Esophagus muscularis mucosa (tissue), 4 donors: Measurements from ENCODE around the gene HSPB3. TPM values are rescaled to one million over a fixed set of nuclear protein-coding genes. Genes with fewer than 3 reads are reported as not detected.

Source experiments
- DNase-seq: peaks from one replicate; pipeline ENCODE4 v3.0.0-alpha.2; 2017; ENCODE audit errors: extremely low spot score
- H3K27ac ChIP-seq, 4 donors: fragments of 200-600 bp; sonication (generic); replicated peaks in 1 of 4; 1 replicate in 3 of 4; 2 replicates in 1 of 4; pipeline ENCODE4 v1.5.1; 2016 to 2019; ENCODE audit warnings: mild to moderate bottlenecking in 1 of 4
- H3K27me3 ChIP-seq, 4 donors: fragments of 200-600 bp; sonication (generic); one replicate each; pipeline versions ENCODE4 v1.5.1 to v1.6.0; 2016 to 2019
- H3K36me3 ChIP-seq, 4 donors: fragments of 200-600 bp; sonication (generic); one replicate each; pipeline ENCODE4 v1.5.1; 2016 to 2019
- H3K4me1 ChIP-seq, 4 donors: fragments of 200-600 bp; sonication (generic); one replicate each; pipeline ENCODE4 v1.5.1; 2016 to 2019
- H3K4me3 ChIP-seq, 4 donors: fragments of 200-600 bp; sonication (generic); 1 replicate in 2 of 4; 2 replicates in 2 of 4; pipeline ENCODE4 v1.5.1; 2016 to 2019; ENCODE audit warnings: mild to moderate bottlenecking in 4 of 4, moderate library complexity in 1 of 4
- H3K9me3 ChIP-seq, 4 donors: fragments of 200-600 bp; sonication (generic); 1 replicate in 3 of 4; 2 replicates in 1 of 4; pipeline ENCODE4 v1.5.1; 2016 to 2019
- EP300 ChIP-seq: sonication (generic); formaldehyde crosslinking; IDR thresholded peaks from one replicate; pipeline ENCODE4 v1.6.1; 2017; ENCODE audit warnings: antibody characterized with exemption
- POLR2A ChIP-seq: fragments of 450-650 bp; IDR thresholded peaks from one replicate; pipeline ENCODE4 v1.6.1; 2017; ENCODE audit warnings: antibody characterized with exemption, moderate library complexity, mild to moderate bottlenecking, low read depth
- POLR2AphosphoS5 ChIP-seq, 2 donors: sonication (generic); formaldehyde crosslinking; IDR thresholded peaks; one replicate each; pipeline ENCODE4 v1.6.1; 2017; ENCODE audit warnings: antibody characterized with exemption in 2 of 2
- WGBS: methylation state at CpG from one replicate; pipeline ENCODE4 v1.1.5; 2018; 5-methylcytosine and 5-hydroxymethylcytosine counted together
- intact Hi-C: fragments of 100-400 bp; cut with DNase I; formaldehyde crosslinking; loops from one replicate; pipeline ENCODE4 v1.15.1; 2023
- total RNA-seq, 4 donors: library from RNA; depleted of rRNA; stranded (reverse); fragments of >200 nt; gene quantifications; one replicate each; pipeline versions ENCODE4 v1.1.0 to v1.2.1, GENCODE V29; 2016
- TF ChIP-seq, protein P1 (sequence below), 3 experiments: fragments of 200-600 bp in 2 of 3; fragments of 450-650 bp in 1 of 3; sonication (generic) in 2 of 3; IDR thresholded peaks; one replicate each; pipeline ENCODE4 v1.5.1; 2017 to 2019; ENCODE audit warnings: antibody characterized with exemption in 3 of 3, mild to moderate bottlenecking in 2 of 3, moderate library complexity in 1 of 3

The HSPB3 gene
- total RNA-seq, 4 donors from 2014 or later, result 19.1 to 115 (median 51.0) TPM

- Histone ChIP-seq H3K4me3 (no peak overlapping the region), H3K36me3 (no peaks in the 10 kb centered on the region), H3K27me3 (no peaks in the 10 kb centered on the region), H3K4me1 (peaks cover 0 to 14% (median 9%) of the 10 kb centered on the region in 4 donors), H3K27ac (no peak overlapping the region), H3K9me3 (no peaks in the 10 kb centered on the region)
- intact Hi-C loops, result loop anchor here (5.0 kb wide), 1 partner anchor 44 kb away; no protein-coding TSS in a partner anchor
- DNase-seq, result peak; percentile 45
- TF ChIP-seq, protein P1, sequence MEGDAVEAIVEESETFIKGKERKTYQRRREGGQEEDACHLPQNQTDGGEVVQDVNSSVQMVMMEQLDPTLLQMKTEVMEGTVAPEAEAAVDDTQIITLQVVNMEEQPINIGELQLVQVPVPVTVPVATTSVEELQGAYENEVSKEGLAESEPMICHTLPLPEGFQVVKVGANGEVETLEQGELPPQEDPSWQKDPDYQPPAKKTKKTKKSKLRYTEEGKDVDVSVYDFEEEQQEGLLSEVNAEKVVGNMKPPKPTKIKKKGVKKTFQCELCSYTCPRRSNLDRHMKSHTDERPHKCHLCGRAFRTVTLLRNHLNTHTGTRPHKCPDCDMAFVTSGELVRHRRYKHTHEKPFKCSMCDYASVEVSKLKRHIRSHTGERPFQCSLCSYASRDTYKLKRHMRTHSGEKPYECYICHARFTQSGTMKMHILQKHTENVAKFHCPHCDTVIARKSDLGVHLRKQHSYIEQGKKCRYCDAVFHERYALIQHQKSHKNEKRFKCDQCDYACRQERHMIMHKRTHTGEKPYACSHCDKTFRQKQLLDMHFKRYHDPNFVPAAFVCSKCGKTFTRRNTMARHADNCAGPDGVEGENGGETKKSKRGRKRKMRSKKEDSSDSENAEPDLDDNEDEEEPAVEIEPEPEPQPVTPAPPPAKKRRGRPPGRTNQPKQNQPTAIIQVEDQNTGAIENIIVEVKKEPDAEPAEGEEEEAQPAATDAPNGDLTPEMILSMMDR (IDR thresholded peaks at IDR 0.05), result peak; percentile 45 to 46 (median 45)
- no peak for TF ChIP-seq EP300
- TF ChIP-seq POLR2AphosphoS5 (IDR thresholded peaks at IDR 0.05), result no peak
Observed at GRCh38 chr5:54443270-54443669, 12.2 kb upstream of the HSPB3 start.

GRCh38 chr5:54445691-54446378 is 9.7 kb upstream of the HSPB3 start:
- H3K27ac ChIP-seq, result peak overlapping the region in 1 of 4 donors; percentile 16
- WGBS, result 67% methylated on average over 1 of the region's 2 CpGs
- intact Hi-C loops, result no loop called here

GRCh38 chr5:54446379-54446732 is 9.1 kb upstream of the HSPB3 start:
- 58% methylated on average over 3 of the region's 3 CpGs for WGBS
- peak overlapping the region in 1 of 4 donors; percentile 16 for H3K27ac ChIP-seq

More at GRCh38 chr5:54445691-54446378, 9.7 kb upstream of the HSPB3 start:
- Histone ChIP-seq H3K4me1 (peaks cover 0 to 16% (median 9%) of the 10 kb centered on the region in 4 donors), H3K36me3 (no peaks in the 10 kb centered on the region), H3K9me3 (no peaks in the 10 kb centered on the region), H3K4me3 (no peak overlapping the region), H3K27me3 (no peaks in the 10 kb centered on the region)
- DNase-seq, result no peak
- TF ChIP-seq EP300 (no peak), POLR2AphosphoS5 (IDR thresholded peaks at IDR 0.05) (no peak), POLR2A (no peak)
- TF ChIP-seq, protein P1 (IDR thresholded peaks at IDR 0.05), result no peak

DNA sequence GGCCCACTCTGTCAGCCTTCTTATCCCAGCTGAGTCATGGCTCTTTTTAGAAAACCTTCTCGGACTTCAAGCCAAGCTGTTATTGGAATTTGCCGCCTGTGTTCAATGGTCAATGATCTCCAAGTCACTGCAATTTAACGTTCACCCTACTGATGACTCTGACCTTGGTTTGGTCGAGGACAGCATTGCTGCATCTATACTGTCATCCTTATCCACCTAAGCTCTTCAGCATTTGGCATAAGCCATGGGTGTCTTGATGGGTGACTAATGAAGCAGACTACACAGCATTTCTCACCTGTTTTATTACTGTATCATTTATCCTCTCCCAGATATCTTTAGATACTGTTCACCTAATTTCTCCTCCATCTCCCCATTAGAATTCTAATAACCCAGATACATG is 5.6 kb upstream of the HSPB3 start:
- Histone ChIP-seq H3K27ac (no peak overlapping the region), H3K36me3 (no peaks in the 10 kb centered on the region), H3K4me3 (no peak overlapping the region), H3K9me3 (no peaks in the 10 kb centered on the region), H3K4me1 (peaks cover 11 to 30% (median 24%) of the 10 kb centered on the region in 4 donors), H3K27me3 (no peaks in the 10 kb centered on the region)
- 86% methylated on average over 4 of the region's 4 CpGs for WGBS
- no peak for DNase-seq
- TF ChIP-seq POLR2A (no peak), POLR2AphosphoS5 (IDR thresholded peaks at IDR 0.05) (no peak), EP300 (no peak)
- TF ChIP-seq, protein P1 (IDR thresholded peaks at IDR 0.05), result no peak
- intact Hi-C loops, result no loop called here

More at GRCh38 chr5:54446379-54446732, 9.1 kb upstream of the HSPB3 start:
- intact Hi-C loops, result no loop called here
- DNase-seq, result no peak
- Histone ChIP-seq H3K36me3 (no peaks in the 10 kb centered on the region), H3K27me3 (no peaks in the 10 kb centered on the region), H3K4me1 (peaks cover 0 to 16% (median 9%) of the 10 kb centered on the region in 4 donors), H3K4me3 (no peak overlapping the region), H3K9me3 (no peaks in the 10 kb centered on the region)
- no peak for TF ChIP-seq POLR2AphosphoS5 (IDR thresholded peaks at IDR 0.05)
- TF ChIP-seq EP300, result no peak
- TF ChIP-seq, protein P1 (IDR thresholded peaks at IDR 0.05), result no peak
- TF ChIP-seq POLR2A, result no peak

DNA sequence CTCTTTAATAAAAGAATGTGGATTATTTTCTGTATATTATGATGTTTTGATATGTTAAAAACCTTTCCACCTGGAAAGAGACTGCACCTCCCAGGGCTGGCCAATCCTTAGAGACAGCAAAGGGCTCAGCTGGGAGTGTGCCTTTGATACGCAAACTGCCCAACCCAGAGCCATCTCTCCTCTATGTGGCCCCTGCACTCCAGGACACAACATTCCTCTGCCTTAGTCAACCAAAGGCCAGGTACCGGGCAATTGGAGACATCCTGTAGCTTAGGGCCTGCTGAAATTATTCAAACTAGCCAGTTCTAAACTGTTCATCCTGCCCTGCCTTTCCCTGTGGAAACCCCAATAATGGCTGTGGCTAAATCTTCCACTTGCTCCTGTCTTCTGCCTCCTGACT is 5.0 kb upstream of the HSPB3 start:
- H3K27me3 ChIP-seq, result no peaks in the 10 kb centered on the region
- H3K4me1 ChIP-seq, result peaks cover 17 to 37% (median 28%) of the 10 kb centered on the region in 4 donors
- no peak overlapping the region for H3K27ac ChIP-seq
- DNase-seq, result no peak
- WGBS, result 89% methylated on average over 2 of the region's 2 CpGs
- intact Hi-C loops, result no loop called here
- no peaks in the 10 kb centered on the region for H3K9me3 ChIP-seq
- no peaks in the 10 kb centered on the region for H3K36me3 ChIP-seq
- no peak overlapping the region for H3K4me3 ChIP-seq
- no peak for TF ChIP-seq POLR2AphosphoS5 (IDR thresholded peaks at IDR 0.05)
- TF ChIP-seq POLR2A, result no peak
- TF ChIP-seq, protein P1 (IDR thresholded peaks at IDR 0.05), result no peak
- no peak for TF ChIP-seq EP300
